Measurements from ENCODE around the gene USP13.

USP13 gene

GRCh38 chr3:179606534-179607085 is 46.2 kb upstream of the USP13 start:
- Histone ChIP-seq H3K9ac (ENCODE audit: low read length) (no peak overlapping the region), H3K4me1 (ENCODE audit: low read length) (peaks cover 39% of the 10 kb centered on the region), H3K27me3 (ENCODE audit: low read depth, low read length) (no peaks in the 10 kb centered on the region), H3K79me2 (ENCODE audit: low read length) (peaks cover 65% of the 10 kb centered on the region), H3K9me3 (ENCODE audit: insufficient read depth, low read length) (no peaks in the 10 kb centered on the region), H4K20me1 (ENCODE audit: insufficient read depth, low read length) (no peaks in the 10 kb centered on the region), H3K27ac (ENCODE audit: low read length) (peak overlapping the region; percentile 68), H3K4me2 (ENCODE audit: low read length) (peak overlapping the region; percentile 90), H3K36me3 (replicated peaks; ENCODE audit: low read depth, low read length) (peaks cover under 1% of the 10 kb centered on the region), H3K4me3 (ENCODE audit: low read length) (peak overlapping the region; percentile 86), H2AFZ (ENCODE audit: low read depth, low read length) (no peak overlapping the region)
- TF ChIP-seq EZH2phosphoT487 (IDR thresholded peaks at IDR 0.05; ENCODE audit: low read depth), result no peak

- Histone ChIP-seq H2AFZ (ENCODE audit: low read depth, low read length) (no peak overlapping the region), H3K79me2 (ENCODE audit: low read length) (peaks cover 54% of the 10 kb centered on the region), H3K4me1 (ENCODE audit: low read length) (peaks cover 42% of the 10 kb centered on the region), H3K4me2 (ENCODE audit: low read length) (peak overlapping the region; percentile 85), H3K36me3 (replicated peaks; ENCODE audit: low read depth, low read length) (no peaks in the 10 kb centered on the region), H3K4me3 (ENCODE audit: low read length) (peak overlapping the region; percentile 67), H3K27me3 (ENCODE audit: low read depth, low read length) (no peaks in the 10 kb centered on the region), H3K9ac (ENCODE audit: low read length) (peak overlapping the region; percentile 53), H4K20me1 (ENCODE audit: insufficient read depth, low read length) (no peaks in the 10 kb centered on the region), H3K9me3 (ENCODE audit: insufficient read depth, low read length) (no peaks in the 10 kb centered on the region), H3K27ac (ENCODE audit: low read length) (peak overlapping the region; percentile 84)
- TF ChIP-seq EZH2phosphoT487 (IDR thresholded peaks at IDR 0.05; ENCODE audit: low read depth), result no peak
- TF ChIP-seq CTCF (IDR thresholded peaks at IDR 0.05; ENCODE audit: low read depth, low read length), result no peak
These were observed 43.7 kb upstream of the USP13 start for GRCh38 chr3:179608931-179609720.

GRCh38 chr3:179610066-179610465 is 42.8 kb upstream of the USP13 start:
- peaks cover 46% of the 10 kb centered on the region for H3K79me2 ChIP-seq (ENCODE audit: low read length)
- H3K36me3 ChIP-seq (replicated peaks; ENCODE audit: low read depth, low read length), result no peaks in the 10 kb centered on the region
- H3K4me1 ChIP-seq (ENCODE audit: low read length), result peaks cover 42% of the 10 kb centered on the region
- TF ChIP-seq CTCF (IDR thresholded peaks at IDR 0.05; ENCODE audit: low read depth, low read length) (no peak), EZH2phosphoT487 (IDR thresholded peaks at IDR 0.05; ENCODE audit: low read depth) (no peak)
- no peaks in the 10 kb centered on the region for H3K27me3 ChIP-seq (ENCODE audit: low read depth, low read length)
- no peak overlapping the region for H2AFZ ChIP-seq (ENCODE audit: low read depth, low read length)
- no peaks in the 10 kb centered on the region for H3K9me3 ChIP-seq (ENCODE audit: insufficient read depth, low read length)
- H3K27ac ChIP-seq (ENCODE audit: low read length), result no peak overlapping the region
- H3K4me2 ChIP-seq (ENCODE audit: low read length), result no peak overlapping the region
- H3K4me3 ChIP-seq (ENCODE audit: low read length), result no peak overlapping the region
- H4K20me1 ChIP-seq (ENCODE audit: insufficient read depth, low read length), result no peaks in the 10 kb centered on the region
- no peak overlapping the region for H3K9ac ChIP-seq (ENCODE audit: low read length)

GRCh38 chr3:179613807-179614206 is 39.0 kb upstream of the USP13 start:
- no peaks in the 10 kb centered on the region for H3K9me3 ChIP-seq (ENCODE audit: insufficient read depth, low read length)
- H3K79me2 ChIP-seq (ENCODE audit: low read length), result peaks cover 27% of the 10 kb centered on the region
- peaks cover 17% of the 10 kb centered on the region for H3K4me1 ChIP-seq (ENCODE audit: low read length)
- no peak overlapping the region for H3K9ac ChIP-seq (ENCODE audit: low read length)
- no peaks in the 10 kb centered on the region for H4K20me1 ChIP-seq (ENCODE audit: insufficient read depth, low read length)
- peaks cover 3% of the 10 kb centered on the region for H3K36me3 ChIP-seq (replicated peaks; ENCODE audit: low read depth, low read length)
- no peak overlapping the region for H3K4me2 ChIP-seq (ENCODE audit: low read length)
- H2AFZ ChIP-seq (ENCODE audit: low read depth, low read length), result no peak overlapping the region
- H3K27me3 ChIP-seq (ENCODE audit: low read depth, low read length), result no peaks in the 10 kb centered on the region
- TF ChIP-seq EZH2phosphoT487 (IDR thresholded peaks at IDR 0.05; ENCODE audit: low read depth) (no peak), CTCF (IDR thresholded peaks at IDR 0.05; ENCODE audit: low read depth, low read length) (no peak)
- no peak overlapping the region for H3K27ac ChIP-seq (ENCODE audit: low read length)
- H3K4me3 ChIP-seq (ENCODE audit: low read length), result no peak overlapping the region

Measured in OCI-LY3 (cell line).